Neuron (in vitro differentiated cells): ENCODE measurements around the gene EDA.

Experiments
- H2AFZ ChIP-seq: one replicate; pipeline ENCODE4 v1.6.1; 2013; ENCODE audit warnings: low read depth, mild to moderate bottlenecking, inconsistent platforms, low read length, moderate library complexity
- H3K27me3 ChIP-seq: one replicate; pipeline ENCODE4 v1.6.1; 2013; ENCODE audit warnings: low read length; ENCODE audit not compliant: insufficient read depth
- H3K36me3 ChIP-seq: one replicate; pipeline ENCODE4 v1.6.1; 2013; ENCODE audit warnings: low read length; ENCODE audit not compliant: insufficient read depth
- H3K4me1 ChIP-seq: one replicate; pipeline ENCODE4 v1.6.1; 2013; ENCODE audit warnings: low read length; ENCODE audit not compliant: insufficient read depth
- H3K4me3 ChIP-seq: 2 replicates; pipeline ENCODE4 v1.5.1; 2013; ENCODE audit warnings: mild to moderate bottlenecking, low read length, moderate library complexity
- H3K9me3 ChIP-seq: one replicate; pipeline ENCODE4 v1.6.1; 2013; ENCODE audit warnings: low read length

The EDA gene

GRCh38 chrX:69627744-69628143 is 11.8 kb downstream of the EDA start:
- H3K27me3 ChIP-seq = peaks cover 3% of the 10 kb centered on the region
- no peak overlapping the region for H3K4me3 ChIP-seq
- H3K9me3 ChIP-seq = no peaks in the 10 kb centered on the region
- H3K4me1 ChIP-seq = no peaks in the 10 kb centered on the region
- no peak overlapping the region for H2AFZ ChIP-seq
- no peaks in the 10 kb centered on the region for H3K36me3 ChIP-seq

DNA sequence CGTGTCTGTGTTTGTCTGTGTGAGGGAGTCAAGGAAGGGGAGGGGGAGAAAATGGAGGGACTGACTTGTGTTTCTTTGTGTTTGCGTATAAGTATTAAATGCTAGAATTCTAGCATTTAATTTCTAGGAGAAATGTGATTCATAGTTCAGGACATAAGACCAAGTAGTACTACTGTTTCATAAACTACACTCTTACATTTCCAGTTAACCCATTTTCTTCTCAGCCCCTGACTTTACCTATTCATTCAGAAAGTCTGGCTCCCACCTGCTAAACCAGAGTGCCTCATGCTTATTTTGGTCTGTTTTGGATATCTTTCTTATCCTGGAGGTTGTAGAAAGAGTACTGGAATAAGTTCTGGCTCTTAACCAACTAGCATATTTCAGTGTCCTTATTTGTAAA is 14.2 kb downstream of the EDA start:
- H3K36me3 ChIP-seq = no peaks in the 10 kb centered on the region
- H3K4me1 ChIP-seq = no peaks in the 10 kb centered on the region
- H3K9me3 ChIP-seq = no peaks in the 10 kb centered on the region
- H2AFZ ChIP-seq = no peak overlapping the region
- peaks cover 3% of the 10 kb centered on the region for H3K27me3 ChIP-seq
- no peak overlapping the region for H3K4me3 ChIP-seq

DNA sequence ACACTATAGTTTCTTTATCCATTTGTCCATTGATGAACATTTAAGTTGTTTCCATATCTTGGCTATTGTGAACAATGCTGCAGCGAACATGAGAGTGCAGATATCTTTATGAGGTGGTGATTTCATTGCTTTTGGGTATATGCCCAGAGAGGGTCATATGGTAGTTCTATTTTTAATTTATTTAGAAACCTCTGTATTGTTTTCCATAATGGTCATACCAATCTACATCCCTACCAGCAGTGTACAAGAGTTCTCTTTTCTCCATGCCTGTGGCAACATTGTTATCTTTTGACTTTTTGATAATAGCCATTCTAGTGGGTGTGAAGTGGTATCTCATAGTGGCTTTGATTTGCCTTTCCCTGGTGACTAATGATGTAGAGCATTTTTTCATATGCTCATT is 48.8 kb downstream of the EDA start:
- H3K36me3 ChIP-seq = no peaks in the 10 kb centered on the region
- H3K4me1 ChIP-seq = no peaks in the 10 kb centered on the region
- no peak overlapping the region for H3K4me3 ChIP-seq
- no peaks in the 10 kb centered on the region for H3K27me3 ChIP-seq
- H2AFZ ChIP-seq = no peak overlapping the region
- no peaks in the 10 kb centered on the region for H3K9me3 ChIP-seq

DNA sequence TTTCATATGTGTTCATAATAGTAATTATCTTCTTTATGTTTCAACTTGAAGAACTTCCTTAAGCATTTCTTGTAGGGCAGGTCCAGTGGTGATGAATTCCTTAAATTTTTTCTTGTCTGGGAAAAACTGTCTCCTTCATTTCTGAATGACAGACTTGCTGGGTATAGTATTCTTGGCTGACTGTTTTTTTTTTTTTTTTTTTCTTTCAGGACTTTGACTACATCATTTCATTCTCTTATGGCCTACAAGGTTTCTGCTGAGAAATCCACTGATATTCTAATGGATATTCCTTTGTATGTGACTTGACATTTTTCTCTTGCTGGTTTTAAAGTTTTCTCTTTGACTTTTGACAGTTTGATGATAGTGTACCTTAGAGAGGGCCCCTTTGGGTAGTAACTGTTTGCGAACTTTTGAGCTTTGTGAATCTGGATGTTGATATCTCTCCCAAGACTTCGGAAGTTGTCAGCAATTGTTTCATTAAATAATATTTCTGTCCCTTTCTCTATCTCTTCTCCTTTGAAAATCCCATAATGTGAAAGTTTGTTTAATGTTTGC is 54.2 kb downstream of the EDA start:
- no peak overlapping the region for H3K4me3 ChIP-seq
- no peaks in the 10 kb centered on the region for H3K4me1 ChIP-seq
- no peak overlapping the region for H2AFZ ChIP-seq
- H3K9me3 ChIP-seq = no peaks in the 10 kb centered on the region
- no peaks in the 10 kb centered on the region for H3K36me3 ChIP-seq
- H3K27me3 ChIP-seq = no peaks in the 10 kb centered on the region

GRCh38 chrX:69674891-69675290 is 59.0 kb downstream of the EDA start:
- Histone ChIP-seq H3K4me3 (no peak overlapping the region), H2AFZ (no peak overlapping the region), H3K36me3 (no peaks in the 10 kb centered on the region), H3K27me3 (no peaks in the 10 kb centered on the region), H3K4me1 (no peaks in the 10 kb centered on the region), H3K9me3 (no peaks in the 10 kb centered on the region)

DNA sequence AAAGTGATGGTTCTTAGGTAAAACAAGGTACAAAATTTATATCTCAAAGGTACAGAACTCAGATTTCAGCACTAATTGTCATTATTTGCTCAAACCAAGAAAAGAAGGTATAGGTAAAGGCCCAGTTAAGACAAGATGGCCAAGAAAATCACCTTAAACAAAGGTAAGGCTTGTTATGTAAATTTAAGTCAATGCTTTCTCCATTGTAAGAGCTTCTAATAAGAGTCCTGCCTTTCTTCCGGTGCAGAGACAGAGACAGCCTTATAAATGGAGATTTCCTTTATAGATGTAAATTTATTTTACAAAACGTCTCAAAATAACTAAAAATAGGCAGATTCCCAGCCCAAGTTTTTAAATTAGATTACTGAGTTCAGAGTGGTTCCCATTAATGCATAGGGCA is 89.9 kb downstream of the EDA start:
- Histone ChIP-seq H3K4me3 (no peak overlapping the region), H3K27me3 (no peaks in the 10 kb centered on the region), H2AFZ (no peak overlapping the region), H3K4me1 (no peaks in the 10 kb centered on the region), H3K36me3 (no peaks in the 10 kb centered on the region), H3K9me3 (no peaks in the 10 kb centered on the region)

GRCh38 chrX:69718102-69718501 is 102.2 kb downstream of the EDA start:
- Histone ChIP-seq H3K4me1 (no peaks in the 10 kb centered on the region), H3K27me3 (no peaks in the 10 kb centered on the region), H3K4me3 (no peak overlapping the region), H3K9me3 (no peaks in the 10 kb centered on the region), H2AFZ (no peak overlapping the region), H3K36me3 (no peaks in the 10 kb centered on the region)

- no peaks in the 10 kb centered on the region for H3K27me3 ChIP-seq
- no peaks in the 10 kb centered on the region for H3K9me3 ChIP-seq
Measured at GRCh38 chrX:69724307-69724706, 108.4 kb downstream of the EDA start.

DNA sequence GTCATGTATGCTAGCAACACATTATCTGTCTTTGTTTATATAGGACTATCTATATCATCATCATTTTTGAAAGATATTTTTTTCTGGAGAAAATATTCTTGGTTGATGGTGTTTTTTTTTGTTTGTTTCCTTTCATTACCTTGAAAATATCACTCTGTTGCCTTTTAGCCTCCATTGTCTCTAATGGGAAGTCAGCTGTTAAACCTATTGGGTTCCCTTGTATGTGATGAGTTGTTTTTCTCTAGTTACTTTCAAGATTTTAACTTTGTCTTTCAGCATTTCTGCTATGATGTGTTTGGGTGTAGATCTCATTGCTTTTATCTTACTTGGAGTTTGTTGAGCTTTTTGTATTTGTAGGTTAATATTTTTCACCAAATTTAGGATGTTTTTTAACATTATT is 124.4 kb downstream of the EDA start:
- Histone ChIP-seq H3K9me3 (no peaks in the 10 kb centered on the region), H3K4me1 (no peaks in the 10 kb centered on the region), H3K36me3 (no peaks in the 10 kb centered on the region), H3K27me3 (no peaks in the 10 kb centered on the region), H3K4me3 (no peak overlapping the region), H2AFZ (no peak overlapping the region)

More at GRCh38 chrX:69724307-69724706, 108.4 kb downstream of the EDA start:
- Histone ChIP-seq H2AFZ (no peak overlapping the region), H3K36me3 (no peaks in the 10 kb centered on the region), H3K4me1 (no peaks in the 10 kb centered on the region), H3K4me3 (no peak overlapping the region)

DNA sequence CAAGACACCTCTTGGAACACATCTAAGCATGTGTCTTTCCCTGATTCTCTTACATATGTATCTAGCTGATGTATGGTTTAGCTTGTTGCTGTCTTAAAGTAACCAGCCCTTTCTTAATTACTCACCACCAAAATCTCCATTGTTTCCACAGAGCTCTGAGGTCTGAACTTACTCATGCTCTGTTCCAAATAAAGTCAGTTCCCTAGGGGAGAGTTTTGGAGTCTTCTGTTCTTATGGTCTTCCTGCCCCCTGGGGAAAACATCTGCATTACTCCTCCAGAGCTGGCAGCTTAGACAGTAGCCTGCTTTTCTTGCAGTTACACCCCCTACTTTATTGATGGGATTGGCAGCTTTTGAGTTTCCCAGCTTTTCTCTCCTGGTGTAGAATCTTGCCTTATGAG is 125.8 kb downstream of the EDA start:
- Histone ChIP-seq H3K4me1 (no peaks in the 10 kb centered on the region), H3K4me3 (no peak overlapping the region), H3K36me3 (no peaks in the 10 kb centered on the region), H3K9me3 (no peaks in the 10 kb centered on the region), H3K27me3 (no peaks in the 10 kb centered on the region), H2AFZ (no peak overlapping the region)

- H3K4me3 ChIP-seq = no peak overlapping the region
- H3K36me3 ChIP-seq = no peaks in the 10 kb centered on the region
- no peaks in the 10 kb centered on the region for H3K9me3 ChIP-seq
- H3K4me1 ChIP-seq = no peaks in the 10 kb centered on the region
- no peaks in the 10 kb centered on the region for H3K27me3 ChIP-seq
- H2AFZ ChIP-seq = no peak overlapping the region
Measured at GRCh38 chrX:69746051-69746450, 130.1 kb downstream of the EDA start.

DNA sequence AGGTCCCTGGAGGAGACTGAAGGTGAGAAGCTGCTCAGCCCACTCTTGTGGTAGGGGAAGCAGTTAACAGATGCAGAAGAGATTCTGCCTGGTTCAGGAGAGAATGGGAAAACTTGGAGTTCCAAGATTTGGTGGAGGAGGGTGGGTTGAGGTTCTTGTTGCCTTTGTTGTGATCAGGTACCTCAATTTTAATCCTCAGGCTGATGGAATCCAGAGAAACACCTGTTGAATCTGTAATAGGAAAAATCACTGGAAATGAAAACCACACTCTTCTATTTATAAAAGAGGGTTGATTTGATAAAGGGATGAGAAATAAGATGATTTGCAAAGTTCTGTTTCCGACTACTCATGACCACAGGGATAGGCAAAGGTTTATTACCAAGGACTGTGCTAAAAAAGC is 132.1 kb downstream of the EDA start:
- Histone ChIP-seq H3K27me3 (no peaks in the 10 kb centered on the region), H3K4me3 (no peak overlapping the region), H3K36me3 (no peaks in the 10 kb centered on the region), H2AFZ (no peak overlapping the region), H3K4me1 (no peaks in the 10 kb centered on the region), H3K9me3 (no peaks in the 10 kb centered on the region)

DNA sequence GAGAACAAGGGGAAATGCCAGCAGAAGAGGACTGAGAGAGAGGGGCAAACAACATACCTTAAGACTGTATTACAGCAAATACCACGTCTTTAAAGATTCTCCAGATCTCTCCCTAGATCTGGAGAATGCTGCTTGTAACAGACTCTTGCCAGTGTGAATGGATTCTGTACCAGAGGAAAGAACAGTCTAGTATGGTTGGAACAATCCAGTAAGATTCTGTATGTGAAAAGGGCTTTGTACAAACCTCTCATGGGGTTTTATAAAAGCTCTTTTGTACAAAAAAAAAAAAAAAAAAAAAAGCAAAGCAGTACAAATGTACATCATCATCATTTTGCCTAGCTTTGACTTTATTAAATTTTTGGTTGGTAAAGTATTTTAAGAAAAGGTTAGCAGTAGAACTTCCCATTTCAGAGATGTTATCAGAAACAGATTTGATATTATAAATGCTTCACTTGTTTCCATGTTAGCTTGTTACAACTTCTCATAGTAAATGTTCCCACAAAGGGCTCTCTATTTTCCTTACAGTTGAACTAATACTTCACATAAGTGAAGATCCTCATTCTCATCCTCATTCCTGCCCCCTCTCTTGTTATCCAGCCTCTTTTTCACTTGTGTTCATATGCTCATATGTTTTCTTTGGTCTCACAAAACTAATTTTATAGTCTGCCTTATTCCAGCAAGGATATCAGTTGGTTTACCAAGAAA is 144.2 kb downstream of the EDA start:
- Histone ChIP-seq H2AFZ (no peak overlapping the region), H3K4me3 (no peak overlapping the region), H3K9me3 (no peaks in the 10 kb centered on the region), H3K36me3 (no peaks in the 10 kb centered on the region), H3K27me3 (no peaks in the 10 kb centered on the region), H3K4me1 (no peaks in the 10 kb centered on the region)

DNA sequence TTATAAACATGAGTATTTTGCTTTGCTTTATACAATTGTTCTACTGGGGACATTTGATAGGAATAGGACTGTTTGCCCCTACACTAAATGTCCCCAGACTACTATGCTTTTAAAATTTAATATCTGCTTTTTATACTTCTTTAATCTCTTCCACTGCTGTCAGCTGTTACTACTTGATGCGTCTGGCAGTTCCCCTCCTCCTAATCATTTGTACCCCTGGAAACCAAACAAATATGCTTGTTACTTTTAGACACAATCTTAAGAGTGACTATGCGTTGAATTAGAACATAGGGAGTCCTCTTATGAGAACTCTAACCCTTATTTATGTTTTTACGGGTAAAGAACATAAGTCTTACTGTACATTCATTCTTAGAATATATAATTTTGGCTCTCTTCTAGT is 145.7 kb downstream of the EDA start:
- Histone ChIP-seq H3K36me3 (no peaks in the 10 kb centered on the region), H3K4me1 (no peaks in the 10 kb centered on the region), H3K4me3 (no peak overlapping the region), H3K27me3 (no peaks in the 10 kb centered on the region), H3K9me3 (no peaks in the 10 kb centered on the region), H2AFZ (no peak overlapping the region)
